HG03135 (cell line): ENCODE measurements around the gene RAPGEF5.
A peak's percentile ranks its signal among the peaks of the same experiment; 100 is the strongest.

Experiments used
- ATAC-seq: cut with Tn5 transposase; IDR thresholded peaks from one replicate; pipeline ENCODE4 v1.9.1; 2021; ENCODE audit warnings: mild to moderate bottlenecking, moderate library complexity; ENCODE audit not compliant: unreplicated experiment

RAPGEF5 gene

DNA sequence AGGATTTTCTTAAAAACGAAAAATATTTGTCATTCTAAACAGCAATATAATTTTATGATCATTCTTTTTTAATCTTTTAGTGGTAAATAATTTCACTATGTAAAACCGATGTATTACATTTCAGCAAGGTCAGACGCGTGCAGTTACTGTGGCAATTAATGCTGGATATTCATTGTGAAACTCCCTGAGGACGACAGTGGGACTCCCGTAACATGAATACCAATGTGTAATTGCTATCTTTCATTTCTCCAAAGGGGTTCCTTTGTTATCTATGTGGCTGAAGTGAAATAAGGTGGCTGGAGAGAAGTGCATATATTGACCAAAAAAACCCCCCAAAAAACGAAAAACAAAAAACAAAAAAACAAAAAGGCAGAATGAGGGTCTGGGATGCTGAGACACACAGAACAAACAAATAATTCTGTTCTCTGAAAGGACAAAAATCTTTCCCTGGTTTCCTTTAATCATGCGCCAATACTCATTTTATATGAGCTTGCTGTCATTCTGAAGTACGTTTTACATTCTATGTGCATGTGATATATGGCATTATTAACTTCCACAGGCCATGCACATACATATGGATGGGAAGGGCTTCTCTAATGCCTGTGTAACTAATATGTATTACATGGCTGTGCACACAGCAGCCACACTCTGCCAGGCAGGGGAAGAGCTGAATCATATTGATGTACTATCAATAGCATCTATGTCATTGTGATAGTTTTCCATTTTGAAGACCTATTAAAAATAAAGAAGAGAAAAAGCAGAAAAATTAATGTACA, 161.4 kb downstream of the RAPGEF5 start:
- ATAC-seq: no peak

- ATAC-seq: no peak
Measured at GRCh38 chr7:22194658-22195273, 162.2 kb downstream of the RAPGEF5 start.

DNA sequence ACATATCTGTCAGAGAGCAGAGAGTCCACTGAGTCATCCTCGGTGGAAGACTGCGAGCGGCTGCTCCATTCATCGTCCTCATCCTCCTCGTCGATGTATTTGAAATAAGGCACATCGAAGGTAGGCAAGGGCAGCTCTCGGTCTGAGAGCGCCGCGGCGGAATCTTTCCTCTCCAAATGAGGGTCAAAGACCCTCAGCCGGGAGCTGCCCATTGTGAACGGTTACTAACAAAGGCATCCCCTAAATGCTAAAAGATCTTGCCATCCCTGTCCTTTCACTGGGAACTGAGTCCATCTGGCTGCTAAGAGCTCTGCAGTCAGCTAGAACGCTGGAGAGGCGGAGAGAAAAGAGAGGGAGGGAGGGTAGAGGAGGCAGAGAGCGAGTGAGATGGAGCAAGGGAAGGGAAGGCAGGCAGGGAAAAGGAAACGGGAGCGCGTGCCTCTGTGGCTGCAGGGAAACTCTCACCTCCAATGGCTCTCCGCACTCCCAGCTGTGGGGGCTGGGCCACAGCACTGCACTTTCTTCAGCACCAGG, 163.4 kb downstream of the RAPGEF5 start:
- no peak for ATAC-seq

DNA sequence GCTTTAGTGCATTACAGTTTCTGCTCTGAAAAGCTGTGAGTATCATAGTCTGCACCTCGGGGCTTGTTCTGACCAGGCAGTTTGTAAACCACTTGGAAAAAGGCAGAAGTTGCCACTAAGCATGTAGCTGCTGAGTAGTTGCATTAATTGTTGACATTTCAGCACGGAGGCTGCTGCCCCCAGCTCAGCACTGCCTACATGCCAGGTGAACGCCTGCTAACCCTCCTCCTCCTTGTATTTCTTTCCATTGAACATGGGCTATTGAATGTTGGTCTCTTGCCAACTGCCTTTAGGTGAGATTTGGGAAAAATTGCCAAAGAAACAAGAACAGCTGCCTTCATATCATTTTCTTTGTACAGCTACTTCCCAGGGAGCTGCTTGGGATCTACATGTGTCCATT, 164.2 kb downstream of the RAPGEF5 start:
- no peak for ATAC-seq

GRCh38 chr7:22190736-22191135, 166.2 kb downstream of the RAPGEF5 start:
- ATAC-seq: no peak

GRCh38 chr7:22189741-22190140, 167.2 kb downstream of the RAPGEF5 start:
- ATAC-seq: no peak

DNA sequence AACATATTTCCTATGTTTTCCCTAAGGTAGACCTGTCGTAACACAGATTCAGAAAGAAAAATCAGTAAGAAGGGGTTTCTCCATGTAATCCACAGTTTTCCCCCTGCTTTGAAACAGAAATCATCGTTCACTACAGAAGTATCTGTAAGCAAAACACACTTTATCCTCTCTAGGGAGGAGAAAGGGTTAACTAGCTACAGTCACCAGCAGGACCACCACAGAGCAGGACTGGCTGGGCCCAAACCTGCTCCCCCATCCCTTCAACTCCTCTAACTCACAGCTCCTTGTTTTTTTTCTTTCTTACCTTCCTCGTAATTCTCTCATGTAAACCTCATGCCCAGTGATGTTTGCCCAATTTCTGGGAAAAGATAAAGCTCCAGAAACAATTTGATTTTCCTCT, 167.7 kb downstream of the RAPGEF5 start:
- ATAC-seq: no peak

DNA sequence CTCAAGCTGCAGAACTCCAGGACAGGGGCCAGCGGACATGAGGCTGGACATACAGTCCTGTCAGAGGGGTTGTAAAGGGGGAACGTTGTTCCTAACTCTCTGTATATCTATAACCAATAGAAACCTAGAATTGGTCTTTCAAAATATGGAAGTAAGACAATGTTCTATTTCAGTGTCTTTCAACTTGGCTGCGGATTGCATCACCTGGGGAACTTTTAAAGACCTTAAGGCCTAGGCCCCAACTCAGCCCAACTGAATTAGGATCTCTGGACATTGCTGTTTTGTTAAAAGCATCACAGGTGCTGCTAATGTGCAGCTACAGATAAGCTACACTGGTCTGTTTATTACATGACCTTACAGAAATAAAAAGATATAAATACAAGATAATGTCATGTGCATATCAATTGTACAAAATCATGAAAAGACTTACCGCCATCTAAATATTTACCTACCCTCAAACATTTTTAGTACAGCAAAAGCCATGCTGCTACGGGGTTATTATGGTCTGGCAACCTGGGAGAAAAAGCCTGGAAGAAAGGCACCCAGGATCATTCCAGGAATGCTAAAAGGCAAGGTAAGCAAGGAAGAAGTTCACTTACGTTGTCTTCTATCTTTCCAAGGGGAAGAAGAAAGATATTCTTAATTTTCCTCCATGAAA, 169.1 kb downstream of the RAPGEF5 start:
- no peak for ATAC-seq

DNA sequence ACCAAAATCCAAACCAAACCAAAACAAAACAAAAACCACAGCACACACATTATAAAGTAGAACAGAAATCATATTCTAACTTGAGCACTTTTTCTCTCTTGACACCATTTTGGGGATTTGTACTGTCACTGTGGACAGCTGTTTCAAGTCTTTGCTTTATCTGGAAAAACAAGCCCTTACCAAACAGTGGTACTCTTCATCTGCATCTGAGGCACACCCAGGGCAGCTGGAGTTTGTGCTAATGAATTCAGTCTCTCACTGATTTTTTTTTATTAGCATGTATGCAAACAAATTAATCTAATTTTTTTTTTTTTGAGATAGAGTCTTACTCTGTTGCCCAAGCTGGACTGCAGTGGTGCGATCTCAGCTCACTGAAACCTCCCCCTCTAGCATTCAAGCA, 171.4 kb downstream of the RAPGEF5 start:
- no peak for ATAC-seq

GRCh38 chr7:22184549-22185199, 172.3 kb downstream of the RAPGEF5 start:
- ATAC-seq: no peak

DNA sequence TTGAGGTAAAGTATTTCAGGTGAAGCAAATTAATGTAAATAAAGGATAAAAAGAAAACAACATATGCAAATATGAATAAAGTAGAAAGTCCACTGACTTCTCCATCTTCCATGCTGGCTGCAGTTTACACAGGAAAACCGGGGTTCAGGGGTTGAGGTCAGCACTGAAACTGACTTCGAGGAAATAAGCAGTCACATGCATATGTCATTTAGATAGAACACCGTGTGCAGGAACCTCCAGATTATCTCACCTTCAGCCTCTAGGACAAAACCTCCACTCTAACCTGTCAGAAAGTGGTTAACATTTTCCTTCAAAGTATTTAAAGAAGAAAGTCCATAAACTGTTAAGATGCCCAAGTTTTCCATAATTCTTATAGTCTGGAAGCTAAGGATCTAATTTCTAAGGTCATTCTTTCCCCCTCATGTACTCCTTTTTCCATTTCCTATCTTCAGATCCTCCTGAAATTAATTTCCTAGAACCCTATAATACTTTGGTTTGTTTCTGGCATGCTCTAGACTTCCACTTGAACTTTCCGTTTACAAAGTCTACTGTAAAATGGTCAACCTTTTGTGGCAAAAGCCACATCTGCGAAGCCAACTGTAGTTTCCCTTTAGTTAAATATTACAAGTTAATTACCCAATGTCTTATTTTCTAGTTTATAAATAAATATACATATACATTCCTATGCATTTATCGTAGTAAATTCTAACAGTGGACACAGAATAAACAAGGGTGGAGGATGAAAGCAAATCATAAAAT, 173.3 kb downstream of the RAPGEF5 start:
- no peak for ATAC-seq

DNA sequence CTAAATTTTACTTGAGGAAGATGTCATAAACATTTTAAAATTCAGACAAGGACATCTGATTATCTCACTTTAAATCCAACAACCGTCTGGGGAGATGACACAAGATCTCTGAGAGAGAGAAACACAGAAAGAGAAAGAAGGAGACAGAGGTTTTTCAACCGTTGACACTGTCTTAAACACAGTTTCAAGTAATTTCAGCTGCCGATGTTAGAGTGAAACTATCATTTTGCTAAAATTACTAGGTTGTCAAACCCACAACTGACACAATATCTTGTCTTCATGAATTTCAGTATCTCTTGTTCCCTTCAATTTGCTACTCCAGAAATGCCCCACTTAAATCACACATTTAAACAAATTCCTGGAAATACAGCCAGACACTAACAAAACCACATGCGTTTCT, 174.8 kb downstream of the RAPGEF5 start:
- no peak for ATAC-seq

DNA sequence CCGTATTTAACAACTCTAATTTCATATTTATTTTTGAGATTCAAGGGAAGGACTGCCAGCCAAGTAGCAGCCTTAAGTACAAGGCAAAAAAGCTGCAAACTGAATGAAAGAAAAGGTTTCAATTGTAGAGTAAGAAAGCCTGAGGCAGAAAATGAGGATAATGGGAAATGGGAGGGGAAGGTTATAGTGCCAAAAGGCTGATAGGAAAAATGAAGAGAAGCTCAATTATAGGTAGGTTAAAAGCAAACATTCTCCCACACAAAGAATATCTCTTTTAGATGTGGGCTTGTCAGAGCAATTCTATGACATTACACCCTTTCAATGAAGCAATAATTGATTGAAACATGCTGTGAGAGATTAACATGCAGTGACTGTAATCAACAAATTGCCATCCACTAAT, 175.3 kb downstream of the RAPGEF5 start:
- no peak for ATAC-seq

DNA sequence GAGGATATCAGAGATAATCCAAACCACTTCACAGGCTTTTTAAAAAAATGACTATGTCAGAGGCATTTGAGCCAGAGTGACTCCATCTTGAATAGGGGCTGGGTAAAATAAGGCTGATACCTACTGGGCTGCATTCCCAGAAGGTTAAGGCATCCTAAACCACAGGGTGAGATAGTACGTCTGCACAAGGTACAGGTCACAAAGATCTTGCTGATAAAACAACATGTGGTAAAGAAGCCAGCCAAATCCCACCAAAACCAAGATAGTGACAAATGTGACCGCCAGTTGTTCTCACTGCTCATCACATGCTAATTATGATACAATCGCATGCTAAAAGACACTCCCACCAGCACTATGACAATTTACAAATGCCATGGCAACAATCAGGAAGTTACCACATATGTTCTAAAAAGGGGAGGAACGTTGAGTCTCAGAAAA, 177.5 kb downstream of the RAPGEF5 start:
- ATAC-seq: no peak

DNA sequence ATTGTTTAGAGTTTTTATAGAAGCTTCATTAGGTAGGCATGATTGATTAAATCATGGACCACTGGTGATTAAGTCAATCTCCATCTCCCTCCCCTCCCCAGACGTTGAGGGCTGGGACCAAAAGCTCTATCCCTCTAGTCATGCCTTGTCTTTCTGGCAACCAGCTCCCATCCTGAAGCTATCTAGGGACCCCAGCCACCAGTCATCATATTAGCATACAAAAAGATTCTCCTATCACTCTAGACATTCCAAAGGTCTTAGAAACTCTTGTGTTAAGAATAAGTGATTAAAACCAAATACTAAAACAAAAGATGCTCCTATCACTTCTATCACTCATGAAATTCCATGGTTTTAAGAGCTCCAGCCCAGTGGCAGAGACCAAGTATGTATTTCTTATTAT, 178.2 kb downstream of the RAPGEF5 start:
- no peak for ATAC-seq

GRCh38 chr7:22176791-22177412, 180.1 kb downstream of the RAPGEF5 start:
- no peak for ATAC-seq

- no peak for ATAC-seq
Measured at GRCh38 chr7:22174574-22174953, 182.4 kb downstream of the RAPGEF5 start.

- ATAC-seq: peak; percentile 98
Measured at GRCh38 chr7:22173685-22174573, 183.0 kb downstream of the RAPGEF5 start.

- ATAC-seq: no peak
Measured at GRCh38 chr7:22168129-22168634, 188.8 kb downstream of the RAPGEF5 start.
